Prostate gland (tissue), 2 donors: Measurements from ENCODE around the gene PCSK4.

Experiments
- POLR2AphosphoS5 ChIP-seq: sonication (generic); formaldehyde crosslinking; IDR thresholded peaks from one replicate; pipeline ENCODE4 v1.6.1; 2017; ENCODE audit warnings: antibody characterized with exemption
- TF ChIP-seq, protein P1 (sequence below), 4 experiments: fragments of 200-600 bp in 2 of 4; fragments of 450-650 bp in 2 of 4; sonication (generic) in 2 of 4; IDR thresholded peaks; 1 replicate in 3 of 4; 2 replicates in 1 of 4; pipeline ENCODE4 v1.5.1; 2016 to 2019; ENCODE audit warnings: antibody characterized with exemption in 4 of 4, mild to moderate bottlenecking in 2 of 4, moderate library complexity in 2 of 4

DNA sequence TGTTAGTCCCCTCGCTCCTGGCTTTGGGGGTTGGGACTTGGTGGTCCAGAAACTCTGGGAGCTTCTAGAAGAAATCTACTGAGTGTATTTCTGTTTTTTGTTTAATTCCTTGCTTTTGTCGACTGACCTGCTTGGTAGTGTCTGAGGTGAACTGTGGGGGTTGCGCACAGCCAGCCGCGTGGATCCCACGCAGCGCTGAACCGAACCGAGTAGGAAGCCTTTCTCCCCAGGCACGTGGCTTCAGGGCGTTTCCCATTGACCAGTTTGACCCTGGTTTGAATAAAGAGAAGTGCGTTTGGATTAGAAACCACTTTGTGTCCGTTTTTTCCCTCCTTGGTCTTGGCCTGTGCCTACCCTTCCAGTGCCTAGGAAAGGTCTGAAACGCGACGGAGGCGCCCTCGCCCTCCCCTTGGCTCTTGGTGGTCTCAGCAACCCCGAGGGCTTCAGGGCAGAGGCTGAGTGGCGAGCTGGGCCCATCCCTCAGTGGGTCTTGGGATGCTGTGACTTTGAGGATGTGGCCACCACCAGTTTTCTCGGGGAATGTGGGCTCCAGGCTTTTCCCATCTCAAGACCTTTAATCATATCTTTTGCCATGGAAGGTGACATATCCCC, 54.7 kb downstream of the PCSK4 start:
- no peak for TF ChIP-seq POLR2AphosphoS5
- TF ChIP-seq, protein P1, sequence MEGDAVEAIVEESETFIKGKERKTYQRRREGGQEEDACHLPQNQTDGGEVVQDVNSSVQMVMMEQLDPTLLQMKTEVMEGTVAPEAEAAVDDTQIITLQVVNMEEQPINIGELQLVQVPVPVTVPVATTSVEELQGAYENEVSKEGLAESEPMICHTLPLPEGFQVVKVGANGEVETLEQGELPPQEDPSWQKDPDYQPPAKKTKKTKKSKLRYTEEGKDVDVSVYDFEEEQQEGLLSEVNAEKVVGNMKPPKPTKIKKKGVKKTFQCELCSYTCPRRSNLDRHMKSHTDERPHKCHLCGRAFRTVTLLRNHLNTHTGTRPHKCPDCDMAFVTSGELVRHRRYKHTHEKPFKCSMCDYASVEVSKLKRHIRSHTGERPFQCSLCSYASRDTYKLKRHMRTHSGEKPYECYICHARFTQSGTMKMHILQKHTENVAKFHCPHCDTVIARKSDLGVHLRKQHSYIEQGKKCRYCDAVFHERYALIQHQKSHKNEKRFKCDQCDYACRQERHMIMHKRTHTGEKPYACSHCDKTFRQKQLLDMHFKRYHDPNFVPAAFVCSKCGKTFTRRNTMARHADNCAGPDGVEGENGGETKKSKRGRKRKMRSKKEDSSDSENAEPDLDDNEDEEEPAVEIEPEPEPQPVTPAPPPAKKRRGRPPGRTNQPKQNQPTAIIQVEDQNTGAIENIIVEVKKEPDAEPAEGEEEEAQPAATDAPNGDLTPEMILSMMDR (IDR thresholded peaks at IDR 0.05), result no peak
